ENCODE measurements around the gene CYGB.

CYGB gene

DNA sequence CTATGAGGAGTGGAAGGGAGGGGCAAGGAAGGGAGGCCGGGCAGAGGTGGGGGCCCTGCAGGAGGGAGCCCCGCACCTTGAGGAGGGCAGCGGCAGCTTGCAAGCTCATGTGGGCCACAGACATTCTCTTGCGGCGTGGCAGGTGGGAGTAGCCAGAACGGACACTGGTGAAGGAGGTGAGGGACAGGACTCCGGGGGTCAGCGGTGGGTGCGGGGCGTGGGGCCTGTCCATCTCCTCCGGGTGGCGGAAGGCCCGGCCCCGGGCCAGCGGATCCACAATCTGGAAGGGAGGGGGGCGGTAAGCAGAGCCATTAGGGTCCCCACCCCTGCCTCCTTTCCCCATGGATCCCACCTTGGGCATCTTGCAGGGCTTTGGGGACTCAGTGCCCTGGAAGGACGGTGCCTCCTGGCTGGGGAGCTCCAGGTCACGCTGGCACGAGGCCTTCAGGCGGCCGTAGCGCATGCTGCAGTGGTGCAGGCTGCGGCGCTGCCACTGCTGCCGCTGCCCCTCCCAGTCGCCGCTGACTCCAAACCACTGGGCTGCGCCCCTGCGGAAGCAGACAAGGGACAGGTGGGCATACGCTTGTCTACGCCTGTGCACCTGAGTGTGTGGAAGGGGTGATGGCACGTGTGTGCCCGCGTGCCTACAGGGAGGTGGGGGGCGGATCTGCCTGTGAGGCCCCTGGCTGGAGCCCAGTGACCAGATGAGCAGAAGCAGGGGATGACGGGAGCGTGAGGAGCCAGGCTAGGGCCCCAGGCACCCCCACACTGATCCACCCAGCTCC lies 58.6 kb downstream of the CYGB start:
- peak in 1 of 4 experiments; percentile 1 for DNase-seq

DNA sequence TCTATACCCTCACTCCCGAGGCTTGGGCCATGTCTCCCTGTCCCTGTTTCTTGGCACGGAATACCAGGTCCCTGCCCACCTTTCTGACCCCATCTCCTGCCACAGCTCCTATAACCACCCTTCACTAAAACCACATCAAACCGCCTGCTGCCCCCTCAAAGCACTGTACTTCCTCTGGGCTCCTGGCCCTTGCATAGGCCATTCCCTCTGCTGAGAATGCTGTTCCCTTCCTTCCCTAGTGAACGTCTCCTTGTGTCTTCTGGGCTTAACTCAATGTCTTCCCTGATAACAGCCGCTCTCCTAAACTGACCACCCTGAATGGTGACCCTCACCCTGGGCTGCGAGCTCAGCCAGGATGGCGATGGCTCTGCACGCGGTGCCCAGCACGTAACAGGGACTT lies 59.4 kb downstream of the CYGB start:
- peak in 1 of 4 experiments; percentile 5 for DNase-seq

DNA sequence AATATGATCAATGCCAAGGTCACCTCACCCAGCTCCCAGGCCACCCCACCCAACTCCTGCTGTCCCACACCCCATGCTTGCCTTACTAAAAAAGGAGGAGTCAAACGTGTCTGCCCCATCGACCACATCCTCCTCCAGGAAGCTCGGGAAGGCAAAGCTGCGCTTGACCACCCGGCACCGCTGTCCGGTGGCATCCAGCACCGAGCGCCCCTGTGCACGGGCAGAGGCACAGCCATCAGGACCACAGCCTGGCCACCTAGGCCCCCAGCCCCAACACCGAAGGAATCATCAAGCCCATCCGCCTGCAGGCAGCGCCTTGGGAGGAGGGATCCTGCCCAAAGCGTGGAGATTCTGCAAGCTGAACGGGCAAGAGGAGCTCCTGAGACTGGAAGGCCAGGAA lies 59.9 kb downstream of the CYGB start:
- DNase-seq, result peak in 1 of 4 experiments; percentile 2

Measured in suppressor macrophage (primary cell).